Glutamatergic neuron (in vitro differentiated cells): ENCODE data around the gene YWHAE. TPM values are rescaled to one million over a fixed set of nuclear protein-coding genes. Genes with fewer than 3 reads are reported as not detected.
"Not testable (repeated sequence)": the region's sequence is repeated elsewhere in the genome, so short reads cannot be mapped to it uniquely, and the experiment has no call there.

Experiments
- DNase-seq: peaks from one replicate; pipeline ENCODE4 v3.0.0; 2022
- H3K27ac Mint-ChIP-seq: one replicate; pipeline ENCODE4 v1.8.0; 2020; ENCODE audit warnings: mild to moderate bottlenecking, mixed read lengths, inconsistent platforms; ENCODE audit not compliant: unreplicated experiment
- H3K27me3 Mint-ChIP-seq: one replicate; pipeline ENCODE4 v1.8.0; 2020; ENCODE audit warnings: mild to moderate bottlenecking, moderate library complexity, mixed read lengths, inconsistent platforms; ENCODE audit not compliant: unreplicated experiment
- H3K36me3 Mint-ChIP-seq: one replicate; pipeline ENCODE4 v1.8.0; 2020; ENCODE audit warnings: mild to moderate bottlenecking, mixed read lengths, inconsistent platforms; ENCODE audit not compliant: unreplicated experiment
- H3K4me1 Mint-ChIP-seq: one replicate; pipeline ENCODE4 v1.8.0; 2020; ENCODE audit warnings: mild to moderate bottlenecking, low read depth, mixed read lengths, inconsistent platforms; ENCODE audit not compliant: unreplicated experiment
- H3K4me3 Mint-ChIP-seq: one replicate; pipeline ENCODE4 v1.8.0; 2020; ENCODE audit warnings: mild to moderate bottlenecking, mixed read lengths, inconsistent platforms; ENCODE audit not compliant: unreplicated experiment
- H3K9me3 Mint-ChIP-seq: one replicate; pipeline ENCODE4 v1.8.0; 2020; ENCODE audit warnings: mild to moderate bottlenecking, moderate library complexity, mixed read lengths, inconsistent platforms; ENCODE audit not compliant: unreplicated experiment
- total RNA-seq: library from RNA; stranded (reverse); fragmentation: NEBNext Ultra II Directional; extraction: Animal tissue kit (Norgen Biotek cat#: 25700); gene quantifications from one replicate; pipeline ENCODE4 v1.2.1, GENCODE V29; 2021; ENCODE audit not compliant: unreplicated experiment
- TF ChIP-seq, protein P1 (sequence below): fragments of 200-600 bp; sonication (generic); IDR thresholded peaks from one replicate; pipeline ENCODE4 v1.5.0; 2021; ENCODE audit not compliant: partially characterized antibody, unreplicated experiment

Gene YWHAE
- total RNA-seq, 1 donor from 2014 or later: 1,106 TPM

DNA sequence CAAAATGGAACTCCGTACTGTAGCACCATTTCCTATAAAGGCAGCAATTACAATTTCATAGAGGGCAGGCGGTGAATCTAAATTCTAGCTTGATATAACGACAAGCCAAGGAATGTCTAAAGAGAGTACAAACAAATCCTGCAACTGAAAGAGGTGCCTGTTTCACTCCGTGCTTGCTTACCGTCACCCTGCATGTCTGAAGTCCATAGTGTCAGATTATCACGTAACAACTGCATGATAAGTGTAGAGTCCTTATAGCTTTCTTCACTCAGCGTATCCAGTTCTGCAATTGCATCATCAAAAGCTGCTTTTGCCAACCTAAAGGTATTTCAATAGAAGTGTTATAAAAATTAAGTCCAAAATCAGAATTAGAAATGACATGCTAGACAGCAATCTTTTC lies 46.0 kb downstream of the YWHAE start:
- Mint-ChIP-seq H3K36me3 (no peaks in the 10 kb centered on the region), H3K4me1 (peaks cover 23% of the 10 kb centered on the region), H3K9me3 (peaks cover 15% of the 10 kb centered on the region), H3K27me3 (peaks cover 15% of the 10 kb centered on the region), H3K4me3 (peak overlapping the region; percentile 43), H3K27ac (peak overlapping the region; percentile 53)
- TF ChIP-seq, protein P1, sequence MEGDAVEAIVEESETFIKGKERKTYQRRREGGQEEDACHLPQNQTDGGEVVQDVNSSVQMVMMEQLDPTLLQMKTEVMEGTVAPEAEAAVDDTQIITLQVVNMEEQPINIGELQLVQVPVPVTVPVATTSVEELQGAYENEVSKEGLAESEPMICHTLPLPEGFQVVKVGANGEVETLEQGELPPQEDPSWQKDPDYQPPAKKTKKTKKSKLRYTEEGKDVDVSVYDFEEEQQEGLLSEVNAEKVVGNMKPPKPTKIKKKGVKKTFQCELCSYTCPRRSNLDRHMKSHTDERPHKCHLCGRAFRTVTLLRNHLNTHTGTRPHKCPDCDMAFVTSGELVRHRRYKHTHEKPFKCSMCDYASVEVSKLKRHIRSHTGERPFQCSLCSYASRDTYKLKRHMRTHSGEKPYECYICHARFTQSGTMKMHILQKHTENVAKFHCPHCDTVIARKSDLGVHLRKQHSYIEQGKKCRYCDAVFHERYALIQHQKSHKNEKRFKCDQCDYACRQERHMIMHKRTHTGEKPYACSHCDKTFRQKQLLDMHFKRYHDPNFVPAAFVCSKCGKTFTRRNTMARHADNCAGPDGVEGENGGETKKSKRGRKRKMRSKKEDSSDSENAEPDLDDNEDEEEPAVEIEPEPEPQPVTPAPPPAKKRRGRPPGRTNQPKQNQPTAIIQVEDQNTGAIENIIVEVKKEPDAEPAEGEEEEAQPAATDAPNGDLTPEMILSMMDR: no peak
- no peak for DNase-seq

GRCh38 chr17:1352530-1352929 lies 47.5 kb downstream of the YWHAE start:
- Mint-ChIP-seq H3K27me3 (peaks cover 15% of the 10 kb centered on the region), H3K4me1 (peaks cover 31% of the 10 kb centered on the region), H3K4me3 (peak overlapping the region; percentile 63), H3K27ac (peak overlapping the region; percentile 95), H3K9me3 (peaks cover 13% of the 10 kb centered on the region)
- not testable (repeated sequence) for H3K36me3 Mint-ChIP-seq, DNase-seq

DNA sequence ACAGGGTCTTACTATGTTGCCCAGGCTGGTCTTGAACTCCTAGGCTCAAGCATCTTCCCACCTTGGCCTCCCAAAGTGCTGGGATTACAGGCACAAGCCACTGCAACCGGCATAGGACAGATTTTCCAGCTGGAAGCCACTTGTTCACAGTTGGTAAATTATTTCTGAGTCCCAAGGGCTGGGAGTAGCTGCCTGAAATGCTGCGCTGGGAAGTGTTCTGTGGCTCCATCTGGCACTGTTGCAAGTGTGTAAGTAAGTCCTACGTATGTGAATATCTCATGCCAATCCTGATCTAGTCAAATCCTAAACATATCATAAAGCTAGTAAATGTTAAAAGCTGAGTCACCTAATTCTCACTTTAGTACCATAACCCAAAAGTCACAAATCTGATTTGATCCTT lies 48.1 kb downstream of the YWHAE start:
- Mint-ChIP-seq H3K27ac (peak overlapping the region; percentile 95), H3K9me3 (peaks cover 13% of the 10 kb centered on the region), H3K27me3 (peaks cover 15% of the 10 kb centered on the region), H3K36me3 (no peaks in the 10 kb centered on the region), H3K4me3 (peak overlapping the region; percentile 77), H3K4me1 (peaks cover 34% of the 10 kb centered on the region)
- TF ChIP-seq, protein P1: no peak
- no peak for DNase-seq

DNA sequence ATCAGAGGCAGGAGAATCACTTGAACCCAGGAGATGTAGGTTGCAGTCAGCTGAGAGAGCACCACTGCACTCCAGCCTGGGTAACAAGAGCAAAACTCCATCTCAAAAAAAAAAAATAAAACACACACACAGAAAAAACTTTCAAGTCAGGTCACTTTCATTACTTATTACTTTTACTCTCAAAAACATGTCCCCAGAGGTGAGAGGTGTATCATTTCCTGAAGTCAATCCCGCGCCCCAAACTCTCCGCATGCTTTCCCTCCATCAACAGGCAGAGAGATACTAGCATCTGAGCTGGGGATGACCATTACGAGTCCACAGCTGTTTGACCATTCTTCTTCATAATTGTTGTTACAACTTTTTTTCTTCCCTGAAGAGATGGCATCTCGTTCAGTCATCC lies 48.7 kb downstream of the YWHAE start:
- H3K27me3 Mint-ChIP-seq: peaks cover 15% of the 10 kb centered on the region
- H3K4me1 Mint-ChIP-seq: peaks cover 36% of the 10 kb centered on the region
- H3K27ac Mint-ChIP-seq: peak overlapping the region; percentile 95
- H3K9me3 Mint-ChIP-seq: peaks cover 11% of the 10 kb centered on the region
- H3K36me3 Mint-ChIP-seq: no peaks in the 10 kb centered on the region
- peak overlapping the region; percentile 59 for H3K4me3 Mint-ChIP-seq
- TF ChIP-seq, protein P1: no peak
- no peak for DNase-seq

DNA sequence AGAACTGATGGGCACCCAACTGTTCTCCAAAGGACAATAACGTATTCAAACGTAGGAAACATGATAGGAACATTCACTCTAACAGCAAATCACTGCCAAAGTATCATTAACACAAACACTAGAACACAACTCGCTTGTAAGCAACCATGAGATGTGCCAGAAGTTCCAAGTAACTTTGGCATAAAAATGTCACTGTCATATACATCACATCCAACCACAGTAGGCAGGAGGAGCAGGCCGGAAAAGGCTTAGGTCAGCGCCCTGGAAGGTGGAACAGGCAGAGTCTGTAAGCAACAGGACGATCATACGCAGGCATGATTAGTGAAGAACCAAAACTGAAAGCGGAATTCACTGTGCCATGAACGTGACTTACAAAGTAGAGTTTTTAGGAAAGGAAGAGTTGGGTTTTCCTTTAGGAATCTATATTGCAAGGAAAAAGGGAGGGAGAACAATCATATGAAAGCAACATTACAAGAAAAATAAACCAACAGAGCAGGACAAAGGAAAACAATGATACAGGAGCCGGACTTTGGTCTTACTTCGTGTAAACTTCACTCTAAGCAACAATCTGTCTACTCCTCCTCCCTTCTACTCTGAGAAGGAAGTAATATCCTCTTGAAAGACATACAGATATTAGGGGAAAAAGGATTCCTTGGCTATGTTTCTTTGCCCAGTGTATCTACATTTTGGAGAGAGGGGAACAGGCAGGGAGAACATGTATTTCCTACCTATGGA lies 52.3 kb downstream of the YWHAE start:
- H3K4me1 Mint-ChIP-seq: peaks cover 44% of the 10 kb centered on the region
- peaks cover 13% of the 10 kb centered on the region for H3K27me3 Mint-ChIP-seq

More for the DNA sequence above, 52.3 kb downstream of the YWHAE start:
- TF ChIP-seq, protein P1: no peak
- Mint-ChIP-seq H3K4me3 (no peak overlapping the region), H3K36me3 (peaks cover 4% of the 10 kb centered on the region), H3K27ac (peak overlapping the region; percentile 17), H3K9me3 (peaks cover 14% of the 10 kb centered on the region)
- no peak for DNase-seq
